Aorta (tissue), 5 donors: ENCODE measurements around the gene FASTKD2. TPM values are rescaled to one million over a fixed set of nuclear protein-coding genes. Genes with fewer than 3 reads are reported as not detected.

Source experiments
- ATAC-seq: fragments of 200-7000 bp; cut with Tn5 transposase; one replicate; pipeline ENCODE4 v1.9.1; 2022; ENCODE audit warnings: moderate library complexity; ENCODE audit not compliant: low FRiP score
- DNase-seq, 2 donors: peaks; one replicate each; pipeline ENCODE4 v3.0.0-alpha.2; 2020
- H3K27ac ChIP-seq, 2 donors: one replicate each; pipeline ENCODE4 v1.5.1; 2013; ENCODE audit warnings: low read length in 2 of 2, mild to moderate bottlenecking in 2 of 2, moderate library complexity in 2 of 2, control low read depth in 1 of 2, inconsistent platforms in 1 of 2, low read depth in 1 of 2
- H3K27me3 ChIP-seq, 2 donors: one replicate each; pipeline ENCODE4 v1.6.1; 2013; ENCODE audit warnings: control low read depth in 1 of 2, low read length in 1 of 2, mild to moderate bottlenecking in 1 of 2, moderate library complexity in 1 of 2; ENCODE audit not compliant: insufficient read depth in 2 of 2, control insufficient read depth in 1 of 2
- H3K36me3 ChIP-seq, 2 donors: one replicate each; pipeline ENCODE4 v1.6.1; 2013; ENCODE audit warnings: control low read depth in 1 of 2, low read length in 1 of 2, mild to moderate bottlenecking in 1 of 2; ENCODE audit not compliant: insufficient read depth in 2 of 2, control insufficient read depth in 1 of 2
- H3K4me1 ChIP-seq, 2 donors: one replicate each; pipeline ENCODE4 v1.6.1; 2013; ENCODE audit warnings: low read length in 2 of 2, control low read depth in 1 of 2, mild to moderate bottlenecking in 1 of 2, moderate library complexity in 1 of 2; ENCODE audit not compliant: insufficient read depth in 2 of 2, control insufficient read depth in 1 of 2
- H3K4me3 ChIP-seq, 2 donors: one replicate each; pipeline ENCODE4 v1.5.1; 2013; ENCODE audit warnings: low read length in 2 of 2, control low read depth in 1 of 2, mild to moderate bottlenecking in 1 of 2
- H3K9me3 ChIP-seq: one replicate; pipeline ENCODE4 v1.6.1; 2013; ENCODE audit warnings: mild to moderate bottlenecking, low read length; ENCODE audit not compliant: control insufficient read depth
- WGBS, 2 donors: extraction: QIAGEN DNeasy Blood & Tissue Kit; methylation state at CpG; one replicate each; pipeline ENCODE4 v1.1.7; 2013; 5-methylcytosine and 5-hydroxymethylcytosine counted together
- intact Hi-C, 2 donors: fragments of 100-400 bp; cut with DNase I; formaldehyde crosslinking; loops; one replicate each; pipeline versions ENCODE4 v1.14.2 to v1.15.0; 2022
- polyA plus RNA-seq, 2 donors: library from polyadenylated mRNA; stranded (reverse); fragments of 200-250 nt; gene quantifications; one replicate each; pipeline ENCODE4 v1.2.3, GENCODE V29; 2013
- total RNA-seq, 2 donors: library from RNA; stranded (reverse); fragmentation: NEBNext Ultra II Directional; extraction: Animal tissue kit (Norgen Biotek cat#: 25700); gene quantifications; one replicate each; pipeline ENCODE4 v1.2.1, GENCODE V29; 2021
- donor health status: healthy with polysubstance abuse.
- donor health status: Bipolar disorder and iron deficiency.
- donor health status: DM: no; HTN: no; CAD: no.
- donor health status: DM: no; HTN: no; CAD: no.
- donor health status: DM: yes; HTN: yes; CAD: no.

The FASTKD2 gene
- total and polyA plus RNA-seq, 4 donors, result 8.9 to 20.6 (median 15.5) TPM

DNA sequence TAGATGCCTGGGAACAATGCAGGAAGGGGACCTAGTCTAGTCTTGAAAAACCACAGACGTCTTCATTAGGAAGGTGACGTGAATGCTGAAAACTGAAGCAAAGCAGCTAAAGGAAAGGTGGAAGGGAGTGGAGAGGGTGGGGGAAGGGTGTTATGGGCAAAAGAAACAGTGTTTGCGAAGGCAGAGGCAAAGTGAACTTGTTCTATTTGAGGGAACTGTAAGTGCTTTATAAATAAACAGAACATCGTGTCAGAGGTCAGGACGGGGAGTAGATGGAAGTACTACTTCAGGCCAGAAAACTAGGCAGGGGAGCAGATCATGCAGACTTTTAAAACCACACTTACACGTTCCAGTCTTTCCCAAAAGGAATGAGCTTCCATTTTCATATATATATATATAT is 57.8 kb downstream of the FASTKD2 start:
- 24 to 38% methylated on average over 6 of the region's 6 CpGs for WGBS, 2 donors
- DNase-seq, result no peak
- ATAC-seq, result no peak
- Histone ChIP-seq H3K9me3 (no peaks in the 10 kb centered on the region), H3K36me3 (no peaks in the 10 kb centered on the region), H3K4me3 (no peak overlapping the region), H3K27ac (no peak overlapping the region), H3K4me1 (peaks cover 0 to 2% of the 10 kb centered on the region in 2 donors), H3K27me3 (no peaks in the 10 kb centered on the region)
- intact Hi-C loops, result no loop called here

DNA sequence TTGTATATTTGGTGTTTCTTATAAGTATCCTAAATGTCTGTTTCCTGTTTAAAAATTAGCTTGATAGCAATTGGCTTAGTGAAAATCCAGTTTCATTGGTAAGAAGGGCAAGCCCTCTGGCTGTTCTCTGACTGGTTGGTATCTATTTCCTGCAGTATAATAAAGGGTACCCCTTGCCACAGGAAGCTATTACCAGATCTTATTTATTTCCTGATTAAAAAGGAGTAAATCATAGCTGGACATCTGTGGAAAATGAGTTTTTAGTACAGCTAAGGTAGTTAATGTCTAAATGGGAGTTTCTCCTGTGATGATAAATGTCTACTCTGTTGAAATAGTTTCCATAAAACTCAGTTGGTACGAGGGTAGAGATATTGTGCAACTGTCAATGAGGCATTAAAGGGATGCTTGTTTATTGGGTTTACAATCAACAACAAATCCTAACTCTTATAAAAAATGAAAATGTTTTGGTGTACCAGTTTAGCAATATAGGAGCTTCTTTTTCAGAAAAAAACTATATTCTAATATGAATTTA is 58.7 kb downstream of the FASTKD2 start:
- H3K27me3 ChIP-seq, result no peaks in the 10 kb centered on the region
- no peak overlapping the region for H3K4me3 ChIP-seq
- no peak for DNase-seq
- no peak for ATAC-seq
- H3K9me3 ChIP-seq, result no peaks in the 10 kb centered on the region
- peaks cover 0 to 2% of the 10 kb centered on the region in 2 donors for H3K4me1 ChIP-seq
- H3K27ac ChIP-seq, result no peak overlapping the region
- intact Hi-C loops, result no loop called here
- no peaks in the 10 kb centered on the region for H3K36me3 ChIP-seq
- 90 to 92% methylated on average over 1 of the region's 1 CpG for WGBS, 2 donors

DNA sequence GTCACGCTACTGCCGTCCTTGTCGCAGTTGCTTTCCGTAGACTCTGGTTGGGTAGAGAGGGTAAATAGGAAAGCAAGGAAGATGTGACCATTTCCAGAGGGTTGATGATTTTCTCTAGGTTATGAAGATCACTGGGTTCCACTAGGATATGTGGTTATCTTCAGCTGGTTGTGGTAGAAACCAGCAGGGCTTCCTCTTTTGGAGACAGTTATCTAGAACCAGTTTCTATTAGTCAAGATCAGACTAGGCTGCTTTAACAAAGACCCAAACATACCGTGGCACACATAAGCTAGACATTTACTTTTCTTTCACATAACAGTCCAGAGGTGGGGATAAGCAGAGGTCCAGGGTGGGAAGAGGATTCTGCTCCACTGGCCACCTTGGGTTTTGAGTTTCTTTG is 59.6 kb downstream of the FASTKD2 start:
- DNase-seq, result no peak
- intact Hi-C loops, result no loop called here
- no peak overlapping the region for H3K27ac ChIP-seq
- no peaks in the 10 kb centered on the region for H3K9me3 ChIP-seq
- whole genome bisulfite sequencing, 2 donors, result 93 to 96% methylated on average over 5 of the region's 5 CpGs
- no peaks in the 10 kb centered on the region for H3K36me3 ChIP-seq
- no peaks in the 10 kb centered on the region for H3K27me3 ChIP-seq
- ATAC-seq, result no peak
- no peak overlapping the region for H3K4me3 ChIP-seq
- peaks cover 0 to 2% of the 10 kb centered on the region in 2 donors for H3K4me1 ChIP-seq

DNA sequence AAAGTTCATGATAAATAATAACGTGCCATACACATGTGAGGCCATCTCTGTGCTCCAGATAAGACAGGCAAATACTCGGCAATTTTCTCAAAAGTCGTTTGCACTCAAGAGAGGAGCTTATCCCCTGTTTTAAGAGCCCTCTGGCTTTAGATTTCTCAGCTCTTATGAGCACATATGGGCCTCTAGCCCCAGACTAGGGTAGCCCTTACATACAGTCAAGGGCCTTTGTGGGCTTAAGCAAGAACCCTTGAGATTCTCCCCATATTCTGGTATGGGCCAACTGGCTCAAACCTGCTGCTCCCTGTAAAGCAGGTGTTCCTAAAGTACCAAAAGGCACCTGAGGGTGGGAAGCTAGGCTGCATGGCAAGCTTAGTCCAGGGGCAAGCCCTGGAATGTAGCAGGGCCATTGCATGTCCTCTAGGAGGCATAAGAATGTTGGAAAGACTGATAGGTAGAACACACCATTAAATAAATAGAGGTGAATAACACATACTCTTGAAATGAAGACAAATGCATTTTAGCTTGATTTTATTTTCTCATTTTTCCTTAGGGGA is 66.1 kb downstream of the FASTKD2 start:
- no peaks in the 10 kb centered on the region for H3K4me1 ChIP-seq
- DNase-seq, result no peak
- H3K36me3 ChIP-seq, result no peaks in the 10 kb centered on the region
- ATAC-seq, result no peak
- WGBS, 2 donors, result 91 to 92% methylated on average over 3 of the region's 3 CpGs
- H3K27me3 ChIP-seq, result no peaks in the 10 kb centered on the region
- peaks cover 3% of the 10 kb centered on the region for H3K9me3 ChIP-seq
- H3K4me3 ChIP-seq, result no peak overlapping the region
- intact Hi-C loops, result no loop called here
- no peak overlapping the region for H3K27ac ChIP-seq

DNA sequence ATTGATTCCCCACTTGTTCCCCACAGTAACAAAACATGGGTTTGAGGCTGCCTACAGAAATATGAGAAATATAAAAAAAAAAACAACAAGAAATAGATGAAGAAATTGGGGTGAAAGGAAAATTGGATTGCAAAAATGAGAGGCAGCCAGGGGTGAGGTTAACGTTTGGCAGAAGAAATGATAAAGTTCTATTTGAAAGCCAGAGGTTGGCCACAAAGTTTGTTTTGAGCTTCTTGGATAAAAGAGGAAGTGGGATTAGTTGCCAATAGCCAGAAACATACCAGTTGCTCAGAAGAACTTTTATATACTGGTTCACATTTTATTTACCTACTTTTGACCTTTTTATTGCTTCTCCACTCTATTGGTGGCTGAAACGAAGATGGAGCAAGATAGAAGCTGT is 67.5 kb downstream of the FASTKD2 start:
- H3K4me3 ChIP-seq, result no peak overlapping the region
- peaks cover 3% of the 10 kb centered on the region for H3K9me3 ChIP-seq
- DNase-seq, result no peak
- H3K27me3 ChIP-seq, result no peaks in the 10 kb centered on the region
- ATAC-seq, result no peak
- WGBS, 2 donors, result 30 to 46% methylated on average over 2 of the region's 2 CpGs
- H3K4me1 ChIP-seq, result no peaks in the 10 kb centered on the region
- H3K36me3 ChIP-seq, result no peaks in the 10 kb centered on the region
- no peak overlapping the region for H3K27ac ChIP-seq
- intact Hi-C loops, result no loop called here

DNA sequence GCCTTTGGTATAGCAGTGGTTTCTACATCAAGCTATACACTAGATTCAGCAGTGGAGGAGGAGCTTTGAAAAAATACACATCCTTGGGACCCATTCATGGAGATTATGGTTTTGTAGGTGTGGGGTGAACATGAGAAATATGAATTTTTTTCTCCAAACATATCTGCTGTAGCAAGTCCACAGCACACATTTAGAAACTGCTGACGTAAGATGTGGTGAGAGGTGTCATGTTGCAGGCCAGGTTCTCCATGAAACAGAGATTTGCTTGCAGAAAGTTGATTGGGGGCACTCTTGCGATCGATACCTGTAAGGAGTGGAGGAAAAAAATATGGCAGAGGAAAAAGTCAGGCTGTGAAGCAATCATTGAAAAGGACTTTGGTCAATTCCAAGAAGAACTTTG is 67.9 kb downstream of the FASTKD2 start:
- DNase-seq (no peak), ATAC-seq (no peak)
- Histone ChIP-seq H3K9me3 (peaks cover 3% of the 10 kb centered on the region), H3K27ac (no peak overlapping the region), H3K36me3 (no peaks in the 10 kb centered on the region), H3K27me3 (no peaks in the 10 kb centered on the region), H3K4me3 (no peak overlapping the region), H3K4me1 (no peaks in the 10 kb centered on the region)
- 96% methylated on average over 3 of the region's 3 CpGs for WGBS, 2 donors
- intact Hi-C loops, result no loop called here

DNA sequence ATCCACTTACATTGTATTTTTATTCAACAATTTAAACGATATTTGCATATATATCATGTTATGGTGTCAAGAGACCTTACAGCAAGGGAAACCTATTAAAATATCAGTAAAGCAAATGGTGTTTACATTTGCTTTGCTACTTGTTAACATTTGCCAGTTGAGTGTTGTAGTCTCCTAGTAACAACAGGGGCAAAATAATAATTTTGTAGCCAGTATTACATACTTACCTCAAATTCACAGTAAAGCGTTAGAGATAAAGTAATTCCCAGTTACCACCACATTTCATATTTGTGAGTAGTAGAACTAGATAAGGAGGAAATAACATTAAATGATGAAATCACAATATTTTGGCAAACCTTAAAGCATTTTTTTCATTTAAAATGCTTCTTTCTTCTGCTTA is 71.3 kb downstream of the FASTKD2 start:
- Histone ChIP-seq H3K36me3 (peaks cover 0 to 1% of the 10 kb centered on the region in 2 donors), H3K4me1 (no peaks in the 10 kb centered on the region), H3K27ac (no peak overlapping the region), H3K4me3 (no peak overlapping the region), H3K9me3 (peaks cover 3% of the 10 kb centered on the region), H3K27me3 (no peaks in the 10 kb centered on the region)
- 22 to 27% methylated on average over 2 of the region's 2 CpGs for WGBS, 2 donors
- ATAC-seq, result no peak
- DNase-seq, result no peak
- intact Hi-C loops, result no loop called here

DNA sequence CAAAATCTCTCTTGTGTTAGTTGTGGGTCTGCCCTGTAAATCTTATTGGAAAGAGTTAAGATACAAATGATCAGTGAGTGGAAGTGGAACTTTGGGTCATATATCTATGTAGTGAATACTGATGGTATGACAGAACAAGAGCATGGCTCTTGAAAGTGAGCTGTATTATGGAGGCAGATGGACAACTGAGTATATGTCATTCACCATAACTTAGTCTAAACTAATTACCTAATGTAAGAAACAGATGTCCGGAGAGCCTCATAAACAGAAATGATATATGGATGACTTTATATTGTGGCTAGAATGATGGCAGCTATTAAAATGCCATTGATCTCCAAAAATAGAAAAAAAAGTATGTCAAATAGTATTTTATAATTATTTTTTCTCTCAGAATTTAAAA is 72.4 kb downstream of the FASTKD2 start:
- Histone ChIP-seq H3K27me3 (no peaks in the 10 kb centered on the region), H3K9me3 (peaks cover 3% of the 10 kb centered on the region), H3K36me3 (peaks cover 0 to 1% of the 10 kb centered on the region in 2 donors), H3K27ac (no peak overlapping the region), H3K4me3 (no peak overlapping the region), H3K4me1 (no peaks in the 10 kb centered on the region)
- no peak for ATAC-seq
- WGBS, 2 donors, result 92 to 93% methylated on average over 1 of the region's 1 CpG
- DNase-seq, result no peak
- intact Hi-C loops, result no loop called here

DNA sequence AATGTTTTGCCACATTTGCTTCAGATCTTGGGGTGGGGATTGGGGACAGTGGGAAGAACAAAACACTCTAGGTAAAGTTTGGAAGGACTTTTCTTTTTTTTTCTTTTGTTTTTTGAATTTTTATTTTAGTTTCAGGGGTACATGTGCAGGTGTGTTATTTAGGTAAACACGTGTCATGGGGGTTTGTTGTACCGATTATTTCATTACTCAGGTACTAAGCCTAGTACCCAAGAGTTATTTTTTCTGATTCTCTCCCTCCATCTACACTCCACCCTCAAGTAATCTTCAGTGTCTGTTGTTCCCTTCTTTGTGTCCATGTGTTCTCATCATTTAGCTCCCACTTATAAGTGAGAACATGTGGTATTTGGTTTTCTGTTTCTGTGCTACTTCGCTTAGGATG is 73.3 kb downstream of the FASTKD2 start:
- Histone ChIP-seq H3K4me1 (no peaks in the 10 kb centered on the region), H3K4me3 (no peak overlapping the region), H3K36me3 (peaks cover 0 to 1% of the 10 kb centered on the region in 2 donors), H3K9me3 (peaks cover 3% of the 10 kb centered on the region), H3K27me3 (no peaks in the 10 kb centered on the region), H3K27ac (no peak overlapping the region)
- WGBS, 2 donors, result 90 to 97% methylated on average over 3 of the region's 3 CpGs
- no peak for DNase-seq
- intact Hi-C loops, result no loop called here
- ATAC-seq, result no peak
